GM18858 (cell line): ENCODE data around the gene HEATR5B.
"Not testable (repeated sequence)": the region's sequence is repeated elsewhere in the genome, so short reads cannot be mapped to it uniquely, and the experiment has no call there.

Source experiments
- ATAC-seq: cut with Tn5 transposase; IDR thresholded peaks from one replicate; pipeline ENCODE4 v1.9.1; 2021; ENCODE audit not compliant: unreplicated experiment

The HEATR5B gene

DNA sequence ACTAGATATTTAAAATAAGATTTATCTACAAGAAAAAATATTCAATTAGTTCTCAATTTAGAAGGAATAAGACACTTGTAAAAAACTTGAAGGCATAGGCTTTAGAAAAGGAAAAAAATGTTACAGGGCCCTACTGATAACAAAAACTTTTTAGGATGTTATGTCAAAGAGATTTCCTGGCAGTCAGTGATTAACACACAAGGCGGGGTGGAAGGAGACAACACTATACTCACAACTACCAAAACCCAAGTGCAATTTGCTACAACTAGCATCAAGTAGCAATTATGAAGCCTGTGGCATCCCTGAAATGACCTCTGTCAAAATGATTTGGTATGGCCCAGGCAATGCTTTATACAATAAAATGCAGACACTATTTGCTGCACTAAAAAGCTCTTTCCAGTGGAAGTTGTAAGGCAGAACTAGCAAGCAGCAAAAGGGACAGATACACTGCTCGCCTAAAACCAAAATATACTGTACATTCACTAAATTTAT, 133.1 kb downstream of the HEATR5B start:
- ATAC-seq = no peak

DNA sequence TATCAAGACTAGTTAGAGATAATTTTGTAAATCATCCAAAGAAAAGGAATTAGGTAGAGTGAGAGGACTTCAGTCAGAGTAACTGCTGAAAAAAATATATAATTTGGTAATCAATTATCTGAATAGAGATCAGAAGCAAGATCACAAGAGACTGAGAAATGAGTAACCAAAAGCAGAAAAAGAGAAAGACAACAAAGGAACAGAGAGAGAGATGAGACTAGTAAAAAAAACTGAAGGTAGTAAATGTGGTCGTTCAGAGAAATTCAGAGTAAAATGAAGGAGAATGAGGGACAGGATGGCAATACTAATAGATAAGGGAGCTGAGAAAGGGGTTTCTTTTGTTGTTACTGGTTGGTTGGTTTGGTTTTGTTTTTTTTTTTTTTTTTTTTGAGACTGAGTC, 134.3 kb downstream of the HEATR5B start:
- ATAC-seq = no peak

DNA sequence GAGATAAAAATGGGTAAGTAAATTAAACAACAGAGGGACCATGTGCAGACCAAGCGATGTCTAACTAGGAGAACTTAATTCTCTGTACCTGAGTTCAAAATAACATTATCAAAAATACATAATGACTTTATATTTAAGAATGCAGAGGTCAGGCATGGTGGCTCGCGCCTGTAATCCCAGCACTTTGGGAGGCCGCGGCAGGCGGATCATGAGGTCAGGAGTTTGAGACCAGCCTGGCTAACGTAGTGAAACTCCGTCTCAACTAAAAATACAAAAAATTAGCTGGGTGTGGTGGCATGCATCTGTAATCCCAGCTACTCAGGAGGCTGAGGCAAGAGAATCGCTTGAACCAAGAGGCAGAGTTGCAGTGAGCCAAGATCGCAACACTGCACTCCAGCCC, 138.9 kb downstream of the HEATR5B start:
- ATAC-seq = not testable (repeated sequence)

DNA sequence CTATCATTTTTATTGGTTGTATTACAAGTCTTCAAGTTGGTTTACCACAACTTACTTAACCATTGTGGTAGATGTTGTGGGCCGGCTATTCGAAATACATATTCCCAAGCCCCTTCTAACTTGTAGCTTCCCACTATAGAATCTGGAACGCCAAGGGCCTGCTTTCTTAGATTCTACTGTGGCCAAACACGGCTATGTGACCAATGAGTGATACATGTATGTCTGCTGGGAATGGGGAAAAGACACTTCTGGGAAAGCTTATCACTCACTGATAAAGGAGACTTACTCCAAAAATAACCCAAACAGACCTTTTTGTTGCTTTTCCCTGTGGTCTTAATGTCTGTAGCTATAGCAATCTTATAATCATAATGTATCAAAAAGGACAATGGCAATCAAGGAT, 142.3 kb downstream of the HEATR5B start:
- no peak for ATAC-seq

DNA sequence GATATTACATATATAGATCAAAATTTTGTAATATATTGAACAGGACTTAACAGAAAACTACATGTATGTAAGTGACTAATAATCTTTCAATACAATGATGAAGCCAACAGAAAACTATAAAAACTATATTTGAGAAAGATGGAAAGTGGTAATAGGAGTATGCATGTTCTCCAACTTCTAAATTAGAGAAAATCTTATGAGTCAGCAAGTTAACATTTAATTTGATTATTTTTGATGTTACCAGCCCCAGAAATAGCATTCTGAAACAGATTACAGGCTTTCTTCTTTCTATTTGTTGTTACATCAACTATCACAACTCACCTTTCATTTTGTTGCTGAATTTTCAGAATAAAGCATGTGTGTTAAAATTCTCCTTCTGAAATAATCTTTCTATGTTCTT, 147.6 kb downstream of the HEATR5B start:
- not testable (repeated sequence) for ATAC-seq

DNA sequence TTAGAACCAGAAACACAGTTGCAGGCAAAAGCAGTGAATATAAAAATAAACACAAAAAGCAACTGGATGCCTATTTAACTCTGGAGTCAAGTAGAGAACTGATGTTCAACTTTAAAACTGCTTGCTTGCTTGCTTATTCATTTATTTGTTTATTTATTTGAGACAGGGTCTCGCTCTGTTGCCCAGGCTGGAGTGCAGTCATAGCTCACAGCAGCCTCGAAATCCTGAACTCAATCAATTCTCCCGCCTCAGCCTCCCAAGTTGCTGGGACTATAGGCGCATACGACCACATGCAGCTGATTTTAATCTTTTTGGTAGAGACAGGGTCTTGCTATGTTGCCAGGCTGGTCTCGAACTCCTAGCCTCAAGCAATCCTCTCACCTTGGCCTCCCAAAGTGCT, 152.5 kb downstream of the HEATR5B start:
- ATAC-seq = not testable (repeated sequence)
